H1 (cell line): ENCODE data around the gene TBC1D13. TPM values are rescaled to one million over a fixed set of nuclear protein-coding genes. Genes with fewer than 3 reads are reported as not detected.

Experiments
- ASH2L ChIP-seq: fragments of 200-600, 300-600 bp; sonication (generic); IDR thresholded peaks from one replicate; pipeline ENCODE4 v1.7.1; 2017; ENCODE audit warnings: low read length
- ATF2 ChIP-seq: IDR thresholded peaks from 2 replicates; pipeline ENCODE4 v1.6.1; 2012; ENCODE audit warnings: low read length, inconsistent platforms
- CBX5 ChIP-seq: fragments of 300-800, 300-1000 bp; sonication (generic); IDR thresholded peaks from 2 replicates; pipeline ENCODE4 v1.7.1; 2016; ENCODE audit warnings: antibody characterized with exemption, low read length, low read depth
- CHD1 ChIP-seq: IDR thresholded peaks from 2 replicates; pipeline ENCODE4 v1.6.1; 2012; ENCODE audit warnings: low read depth, low read length, improper control_type of control experiment
- CREB1 ChIP-seq: IDR thresholded peaks from 2 replicates; pipeline ENCODE4 v1.6.1; 2012; ENCODE audit warnings: inconsistent platforms
- E2F6 ChIP-seq: IDR thresholded peaks from 2 replicates; pipeline ENCODE4 v1.6.1; 2012; ENCODE audit warnings: inconsistent platforms
- EP300 ChIP-seq, 2 experiments: IDR thresholded peaks; 1 replicate in 1 of 2; 2 replicates in 1 of 2; pipeline ENCODE4 v1.6.1; 2011 to 2012; ENCODE audit warnings: low read depth in 2 of 2, low read length in 2 of 2, mild to moderate bottlenecking in 2 of 2, borderline replicate concordance in 1 of 2, inconsistent platforms in 1 of 2, moderate library complexity in 1 of 2
- GABPA ChIP-seq: IDR thresholded peaks from 2 replicates; pipeline ENCODE4 v1.6.1; 2011; ENCODE audit warnings: mild to moderate bottlenecking, low read length, moderate library complexity, borderline replicate concordance; ENCODE audit not compliant: insufficient read depth
- HDAC2 ChIP-seq, 2 experiments: fragments of 300-600 bp in 1 of 2; sonication (generic) in 1 of 2; IDR thresholded peaks; 2 replicates each; pipeline ENCODE4 v1.6.1; 2011 to 2012; ENCODE audit warnings: low read depth in 2 of 2, low read length in 2 of 2, mild to moderate bottlenecking in 2 of 2, moderate library complexity in 2 of 2, borderline replicate concordance in 1 of 2, inconsistent platforms in 1 of 2
- KDM1A ChIP-seq: fragments of 200-600, 300-600 bp; sonication (generic); IDR thresholded peaks from 2 replicates; pipeline ENCODE4 v1.7.1; 2016; ENCODE audit warnings: mild to moderate bottlenecking, low read length, borderline replicate concordance
- MAFK ChIP-seq: IDR thresholded peaks from 2 replicates; pipeline ENCODE4 v1.6.1; 2012; ENCODE audit warnings: low read depth, mild to moderate bottlenecking, improper control_type of control experiment, low read length
- PHF8 ChIP-seq: fragments of 200-600 bp; sonication (generic); conservative IDR thresholded peaks from 2 replicates; pipeline ENCODE4 v1.7.1; 2012; ENCODE audit warnings: low read depth, mild to moderate bottlenecking, inconsistent platforms, low read length, moderate library complexity
- RAD21 ChIP-seq, 2 experiments: IDR thresholded peaks in 1 of 2; conservative IDR thresholded peaks in 1 of 2; 2 replicates each; pipeline ENCODE4 v1.6.1; 2011; ENCODE audit warnings: low read depth in 2 of 2, low read length in 2 of 2, improper control_type of control experiment in 1 of 2, inconsistent platforms in 1 of 2, mild to moderate bottlenecking in 1 of 2, moderate library complexity in 1 of 2
- RBBP5 ChIP-seq: IDR thresholded peaks from 2 replicates; pipeline ENCODE4 v1.7.1; 2012; ENCODE audit warnings: low read depth, mild to moderate bottlenecking, inconsistent platforms, low read length, moderate library complexity, borderline replicate concordance
- RFX5 ChIP-seq: IDR thresholded peaks from 2 replicates; pipeline ENCODE4 v1.6.1; 2011; ENCODE audit warnings: low read depth, low read length, improper control_type of control experiment, borderline replicate concordance
- SP4 ChIP-seq: IDR thresholded peaks from 2 replicates; pipeline ENCODE4 v1.6.1; 2012; ENCODE audit warnings: low read length, inconsistent platforms
- SUZ12 ChIP-seq: fragments of 200-600 bp; sonication (generic); IDR thresholded peaks from 2 replicates; pipeline ENCODE4 v1.6.1; 2012; ENCODE audit warnings: mild to moderate bottlenecking, inconsistent platforms, low read length, moderate library complexity, mixed read lengths
- TAF1 ChIP-seq: IDR thresholded peaks from 2 replicates; pipeline ENCODE4 v1.6.1; 2011; ENCODE audit warnings: mild to moderate bottlenecking, low read depth, low read length
- TAF7 ChIP-seq: optimal IDR thresholded peaks from 2 replicates; pipeline ENCODE3; 2011; ENCODE audit warnings: low read depth, mild to moderate bottlenecking, inconsistent platforms, low read length, moderate library complexity, borderline replicate concordance
- TEAD4 ChIP-seq: IDR thresholded peaks from 2 replicates; pipeline ENCODE4 v1.6.1; 2012; ENCODE audit warnings: low read depth, low read length, inconsistent platforms, mixed read lengths
- ZNF274 ChIP-seq: IDR thresholded peaks from 2 replicates; pipeline ENCODE4 v1.7.0; 2012; ENCODE audit warnings: low read length, borderline replicate concordance; ENCODE audit errors: extremely low read depth
- polyA plus RNA-seq, 7 experiments: library from polyadenylated mRNA; depleted of rRNA in 3 of 7; stranded (reverse) in 5 of 7; unstranded in 2 of 7; fragments of >200 nt in 5 of 7; fragments of 200-250 nt in 2 of 7; gene quantifications; 1 replicate in 5 of 7; 2 replicates in 1 of 7; 4 replicates in 1 of 7; pipeline versions ENCODE4 v1.2.1 to v1.2.3, GENCODE V29; 2011 to 2013; ENCODE audit warnings: missing spikeins in 2 of 7, mixed read lengths in 2 of 7
- total RNA-seq: library from RNA; stranded (reverse); fragmentation: NEBNext Ultra II Directional; extraction: Animal tissue kit (Norgen Biotek cat#: 25700); gene quantifications from 2 replicates; pipeline ENCODE4 v1.2.1, GENCODE V29; 2021

Gene TBC1D13
- total and polyA plus RNA-seq, 2 of the 8 experiments (the other 6 are each of a cell fraction or from before 2014, with no cell fraction given): 21.3 to 24.7 TPM

- TF ChIP-seq MAFK: no peak
- TF ChIP-seq PHF8: peak; percentile 66; the same call in 1 of the 2 replicates
- TF ChIP-seq KDM1A: no peak
- no peak for TF ChIP-seq ASH2L
- peak; percentile 57; the same call in 1 of the 2 replicates for TF ChIP-seq SP4
- TF ChIP-seq CBX5: no peak
- TF ChIP-seq HDAC2 (IDR thresholded peaks at IDR 0.05; ENCODE audit: borderline replicate concordance in 1 of 2, low read depth in 2 of 2, low read length in 2 of 2): 0 out of 4 replicates have a peak, but pooled peaks of 1 of the 2 experiments have one; percentile 26
- peak; percentile 67; the same call in 1 of the 2 replicates for TF ChIP-seq TAF1
- no peak; a peak in 1 of 3 replicates for TF ChIP-seq EP300 (IDR thresholded peaks at IDR 0.05; ENCODE audit: borderline replicate concordance in 1 of 2, low read depth in 2 of 2, low read length in 2 of 2)
- no peak for TF ChIP-seq ATF2
- TF ChIP-seq ZNF274: no peak
- no peak; the same call in 1 of the 2 replicates for TF ChIP-seq E2F6
- TF ChIP-seq RFX5: no peak
- TF ChIP-seq GABPA: 0 out of 2 replicates have a peak, but pooled peaks have one; percentile 19
- peak in 1 of 2 experiments; percentile 10; a peak in 2 of 4 replicates for TF ChIP-seq RAD21 (IDR thresholded peaks at IDR 0.05 in 1 of 2, conservative IDR thresholded peaks at IDR 0.05 in 1 of 2; ENCODE audit: low read depth in 2 of 2, low read length in 2 of 2)
- TF ChIP-seq RBBP5: peak; percentile 13
- TF ChIP-seq TAF7: no peak
- peak; percentile 31 for TF ChIP-seq CREB1
- TF ChIP-seq CHD1: no peak
- no peak for TF ChIP-seq TEAD4
- no peak for TF ChIP-seq SUZ12
Observed at GRCh38 chr9:128818099-128818838, 31.2 kb downstream of the TBC1D13 start, which contains the start of gene ENDOG (continued).
